H1 (cell line): ENCODE results near the gene ESYT2. TPM values are rescaled to one million over a fixed set of nuclear protein-coding genes. Genes with fewer than 3 reads are reported as not detected.

Experiments
- CTCF ChIA-PET: fragments of 300-600 bp; sonication (Branson Sonifier 250); formaldehyde crosslinking; loops from one replicate; lab custom pipeline; 2021; ENCODE audit not compliant: partially characterized antibody; lab: Charles Lee
- POLR2A ChIA-PET: fragments of 300-600 bp; sonication (Branson Sonifier 250); formaldehyde crosslinking; loops from one replicate; lab custom pipeline; 2021; ENCODE audit warnings: inconsistent platforms; ENCODE audit not compliant: partially characterized antibody; lab: Charles Lee
- DNase-seq, 2 experiments: peaks; one replicate each; pipeline versions ENCODE4 v3.0.0 to v3.0.0-alpha.2; 2010 to 2022; ENCODE audit warnings: low spot score in 2 of 2, low read depth in 1 of 2, mixed read lengths in 1 of 2
- FAIRE-seq: peaks from 2 replicates; lab custom pipeline; 2011; peaks lifted over from hg19 to GRCh38; lab: Jason Lieb, UNC
- H2AFZ ChIP-seq: 2 replicates; pipeline ENCODE4 v1.8.1; 2012; ENCODE audit warnings: low read length, inconsistent platforms
- H2AK5ac ChIP-seq: 2 replicates; pipeline ENCODE4 v1.6.1; 2013; ENCODE audit warnings: low read depth, low read length
- H2BK120ac ChIP-seq: replicated peaks from 2 replicates; pipeline ENCODE3; 2013; ENCODE audit warnings: low read depth, low read length, inconsistent platforms
- H2BK12ac ChIP-seq: 2 replicates; pipeline ENCODE4 v1.6.1; 2013; ENCODE audit warnings: low read depth, low read length
- H2BK15ac ChIP-seq: 2 replicates; pipeline ENCODE4 v1.6.1; 2013; ENCODE audit warnings: low read length
- H2BK20ac ChIP-seq: 2 replicates; pipeline ENCODE4 v1.6.1; 2013; ENCODE audit warnings: low read length
- H2BK5ac ChIP-seq: 2 replicates; pipeline ENCODE4 v1.6.1; 2013; ENCODE audit warnings: low read depth, low read length
- H3K14ac ChIP-seq: 2 replicates; pipeline ENCODE4 v1.6.1; 2013; ENCODE audit warnings: inconsistent platforms; ENCODE audit not compliant: insufficient read length
- H3K18ac ChIP-seq: 2 replicates; pipeline ENCODE4 v1.6.1; 2013; ENCODE audit warnings: low read length; ENCODE audit errors: extremely low read depth
- H3K23ac ChIP-seq: 2 replicates; pipeline ENCODE4 v1.6.1; 2013; ENCODE audit warnings: inconsistent platforms; ENCODE audit not compliant: insufficient read length
- H3K23me2 ChIP-seq: 2 replicates; pipeline ENCODE4 v1.6.1; 2013; ENCODE audit warnings: low read depth, low read length
- H3K27ac ChIP-seq: 2 replicates; pipeline ENCODE4 v1.6.1; 2011; ENCODE audit warnings: low read depth, low read length, inconsistent platforms
- H3K27me3 ChIP-seq, 4 experiments: replicated peaks in 1 of 4; 1 replicate in 1 of 4; 2 replicates in 3 of 4; pipeline versions ENCODE4 v1.6.1 to v1.8.1; 2011 to 2013; ENCODE audit warnings: low read length in 3 of 4, mild to moderate bottlenecking in 3 of 4, inconsistent platforms in 2 of 4, mixed read lengths in 2 of 4, moderate library complexity in 1 of 4; ENCODE audit not compliant: control insufficient read depth in 3 of 4, insufficient read depth in 3 of 4; ENCODE audit errors: extremely low read depth in 1 of 4
- H3K36me3 ChIP-seq, 4 experiments: 2 replicates each; pipeline versions ENCODE4 v1.6.1 to v1.8.1; 2011 to 2013; ENCODE audit warnings: mild to moderate bottlenecking in 4 of 4, low read length in 3 of 4, moderate library complexity in 2 of 4, control low read depth in 1 of 4, inconsistent platforms in 1 of 4; ENCODE audit not compliant: insufficient read depth in 4 of 4, control insufficient read depth in 2 of 4
- H3K4ac ChIP-seq: replicated peaks from 2 replicates; pipeline ENCODE3; 2013; ENCODE audit warnings: low read length, low read depth, mixed read lengths, inconsistent platforms; ENCODE audit not compliant: insufficient read length
- H3K4me1 ChIP-seq, 4 experiments: replicated peaks in 1 of 4; 1 replicate in 1 of 4; 2 replicates in 3 of 4; pipeline versions ENCODE4 v1.6.1 to v1.8.1; 2011 to 2013; ENCODE audit warnings: low read length in 3 of 4, inconsistent platforms in 2 of 4, mixed read lengths in 1 of 4; ENCODE audit not compliant: insufficient read depth in 4 of 4, control insufficient read depth in 3 of 4
- H3K4me2 ChIP-seq, 2 experiments: 2 replicates each; pipeline versions ENCODE4 v1.6.1 to v1.8.1; 2011 to 2013; ENCODE audit warnings: low read depth in 2 of 2, low read length in 2 of 2, control low read depth in 1 of 2, inconsistent platforms in 1 of 2, mild to moderate bottlenecking in 1 of 2; ENCODE audit not compliant: insufficient read depth in 1 of 2
- H3K4me3 ChIP-seq, 4 experiments: fragments of 200-600, 300-600 bp in 1 of 4; sonication (generic), shearing (Covaris generic), sonication (Bioruptor Twin) in 1 of 4; 2 replicates each; pipeline versions ENCODE4 v1.5.1 to v1.8.1; 2011 to 2016; ENCODE audit warnings: low read length in 4 of 4, low read depth in 3 of 4, control low read depth in 2 of 4, inconsistent platforms in 2 of 4, mild to moderate bottlenecking in 2 of 4, mixed read lengths in 1 of 4, moderate library complexity in 1 of 4; ENCODE audit not compliant: insufficient read depth in 2 of 4; ENCODE audit errors: extremely low read depth in 1 of 4
- H3K56ac ChIP-seq: replicated peaks from 2 replicates; pipeline ENCODE3; 2013; ENCODE audit warnings: low read depth, mild to moderate bottlenecking, mixed read lengths, low read length, inconsistent platforms; ENCODE audit not compliant: insufficient read length
- H3K79me1 ChIP-seq: 2 replicates; pipeline ENCODE4 v1.6.1; 2013; ENCODE audit warnings: low read depth, low read length, control low read depth
- H3K79me2 ChIP-seq, 2 experiments: 2 replicates each; pipeline versions ENCODE4 v1.6.1 to v1.8.1; 2012 to 2013; ENCODE audit warnings: low read length in 2 of 2, mild to moderate bottlenecking in 2 of 2, inconsistent platforms in 1 of 2; ENCODE audit not compliant: insufficient read depth in 2 of 2, control insufficient read depth in 1 of 2
- H3K9ac ChIP-seq, 4 experiments: replicated peaks in 1 of 4; 1 replicate in 1 of 4; 2 replicates in 3 of 4; pipeline versions ENCODE4 v1.6.1 to v1.8.1; 2011 to 2013; ENCODE audit warnings: low read depth in 3 of 4, low read length in 3 of 4, control low read depth in 2 of 4, mild to moderate bottlenecking in 2 of 4, moderate library complexity in 2 of 4, inconsistent platforms in 1 of 4; ENCODE audit errors: extremely low read depth in 1 of 4
- H3K9me3 ChIP-seq, 2 experiments: 2 replicates each; pipeline versions ENCODE4 v1.6.1 to v1.8.1; 2012 to 2013; ENCODE audit warnings: mild to moderate bottlenecking in 2 of 2, moderate library complexity in 2 of 2, control low read depth in 1 of 2, inconsistent platforms in 1 of 2, low read depth in 1 of 2, low read length in 1 of 2, mixed read lengths in 1 of 2; ENCODE audit not compliant: insufficient read depth in 2 of 2
- H4K20me1 ChIP-seq, 2 experiments: replicated peaks in 1 of 2; 2 replicates each; pipeline versions ENCODE3 to v1.8.1; 2011 to 2013; ENCODE audit warnings: inconsistent platforms in 2 of 2, low read length in 2 of 2, mild to moderate bottlenecking in 1 of 2; ENCODE audit not compliant: insufficient read depth in 2 of 2, control insufficient read depth in 1 of 2
- H4K5ac ChIP-seq: 2 replicates; pipeline ENCODE4 v1.6.1; 2013; ENCODE audit warnings: low read length, low read depth, mixed read lengths, inconsistent platforms; ENCODE audit not compliant: insufficient read length
- H4K8ac ChIP-seq: 2 replicates; pipeline ENCODE4 v1.8.0; 2013; ENCODE audit warnings: mild to moderate bottlenecking, moderate library complexity, low read length, inconsistent platforms; ENCODE audit not compliant: insufficient read depth; ENCODE audit errors: extremely low read depth
- H4K91ac ChIP-seq: replicated peaks from 2 replicates; pipeline ENCODE3; 2013; ENCODE audit warnings: low read length, mixed read lengths, inconsistent platforms; ENCODE audit not compliant: insufficient read length
- CBX8 ChIP-seq: fragments of 300-800, 300-1000 bp; sonication (generic); IDR thresholded peaks from 2 replicates; pipeline ENCODE4 v1.7.1; 2016; ENCODE audit warnings: low read depth, low read length, borderline replicate concordance
- CEBPB ChIP-seq: IDR thresholded peaks from 2 replicates; pipeline ENCODE4 v1.6.1; 2012; ENCODE audit warnings: low read depth, low read length
- WGBS, 2 experiments: shearing (Covaris generic) in 1 of 2; methylation state at CpG; one replicate each; pipeline versions ENCODE4 v1.1.6 to v1.1.7; 2013 to 2015; ENCODE audit warnings: low lambda C conversion rate in 2 of 2, mixed read lengths in 2 of 2, inconsistent platforms in 1 of 2, low coverage in 1 of 2, missing lambda C conversion rate in 1 of 2; ENCODE audit not compliant: insufficient replicate concordance in 2 of 2, insufficient coverage in 1 of 2, insufficient read length in 1 of 2; ENCODE audit errors: extremely low coverage in 1 of 2, missing lambda C conversion rate in 1 of 2; 5-methylcytosine and 5-hydroxymethylcytosine counted together
- polyA plus RNA-seq, 7 experiments: library from polyadenylated mRNA; depleted of rRNA in 3 of 7; stranded (reverse) in 5 of 7; unstranded in 2 of 7; fragments of >200 nt in 5 of 7; fragments of 200-250 nt in 2 of 7; gene quantifications; 1 replicate in 5 of 7; 2 replicates in 1 of 7; 4 replicates in 1 of 7; pipeline versions ENCODE4 v1.2.1 to v1.2.3, GENCODE V29; 2011 to 2013; ENCODE audit warnings: missing spikeins in 2 of 7, mixed read lengths in 2 of 7
- total RNA-seq: library from RNA; stranded (reverse); fragmentation: NEBNext Ultra II Directional; extraction: Animal tissue kit (Norgen Biotek cat#: 25700); gene quantifications from 2 replicates; pipeline ENCODE4 v1.2.1, GENCODE V29; 2021
- TF ChIP-seq, protein P1 (sequence below), 3 experiments: IDR thresholded peaks; 1 replicate in 2 of 3; 2 replicates in 1 of 3; pipeline versions ENCODE4 v1.5.1 to v1.6.1; 2011; ENCODE audit warnings: low read length in 3 of 3, mild to moderate bottlenecking in 3 of 3, inconsistent platforms in 2 of 3, low read depth in 1 of 3, moderate library complexity in 1 of 3; ENCODE audit not compliant: insufficient read depth in 1 of 3; ENCODE audit errors: control extremely low read depth in 1 of 3
- TF ChIP-seq, protein P2 (sequence below): IDR thresholded peaks from 2 replicates; pipeline ENCODE4 v1.6.1; 2012; ENCODE audit warnings: low read length, inconsistent platforms

Gene ESYT2
- total and polyA plus RNA-seq, 2 of the 8 experiments (the other 6 are each of a cell fraction or from before 2014, with no cell fraction given) = 27.0 to 37.5 TPM

DNA sequence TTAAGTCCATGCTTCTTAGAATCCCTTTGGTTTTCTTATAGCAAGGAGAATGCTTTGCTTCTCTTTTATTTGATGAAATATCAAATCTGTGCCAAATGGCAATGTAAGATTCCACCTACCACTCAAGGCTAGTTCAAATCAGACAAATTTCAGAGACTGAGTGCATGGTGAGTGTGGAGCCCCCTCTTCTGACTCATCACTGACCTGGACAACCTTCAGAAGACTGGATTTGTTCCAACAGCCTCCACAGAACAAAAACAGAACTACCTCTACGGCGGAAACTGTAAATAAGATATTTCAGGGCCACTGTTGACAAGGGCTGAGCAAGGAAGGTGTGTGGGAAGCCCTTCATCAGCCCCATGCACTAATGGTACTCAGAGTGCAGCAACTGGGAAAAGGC, 145.8 kb downstream of the ESYT2 start:
- no peaks in the 10 kb centered on the region for H4K20me1 ChIP-seq
- no peak overlapping the region for H3K18ac ChIP-seq
- FAIRE-seq (no peak), DNase-seq (no peak)
- peaks cover 22 to 91% (median 68%) of the 10 kb centered on the region in 4 experiments for H3K36me3 ChIP-seq
- no peak overlapping the region for H4K91ac ChIP-seq
- H3K4me2 ChIP-seq = no peak overlapping the region
- H3K27me3 ChIP-seq = no peaks in the 10 kb centered on the region
- no peak overlapping the region for H4K8ac ChIP-seq
- ChIA-PET CTCF (interaction anchor here (1.0 kb wide), 1 partner anchor 25 kb away, joined by 3 read pairs; no protein-coding TSS in a partner anchor), POLR2A (no interaction called here)
- no peak overlapping the region for H2BK20ac ChIP-seq
- 89% methylated on average over 2 of the region's 2 CpGs; no CpG with 5 or more reads in 1 of the 2 experiments for WGBS, 2 experiments
- no peak overlapping the region for H3K23ac ChIP-seq
- no peak overlapping the region for H4K5ac ChIP-seq
- H3K27ac ChIP-seq = no peak overlapping the region
- H3K14ac ChIP-seq = no peak overlapping the region
- no peak overlapping the region for H2AK5ac ChIP-seq
- no peak overlapping the region for H2AFZ ChIP-seq
- peaks cover 4% of the 10 kb centered on the region; the same call in 1 of the 2 replicates for H3K79me1 ChIP-seq
- H3K23me2 ChIP-seq = no peaks in the 10 kb centered on the region
- H3K79me2 ChIP-seq = no peaks in the 10 kb centered on the region
- no peak overlapping the region for H2BK15ac ChIP-seq
- no peak overlapping the region for H3K9ac ChIP-seq
- no peaks in the 10 kb centered on the region for H3K9me3 ChIP-seq
- no peak overlapping the region for H2BK12ac ChIP-seq
- no peaks in the 10 kb centered on the region for H3K4me1 ChIP-seq
- H3K56ac ChIP-seq = no peak overlapping the region
- H2BK120ac ChIP-seq = no peak overlapping the region
- H2BK5ac ChIP-seq = no peak overlapping the region
- H3K4ac ChIP-seq = no peak overlapping the region
- H3K4me3 ChIP-seq = no peak overlapping the region
- TF ChIP-seq, protein P1, sequence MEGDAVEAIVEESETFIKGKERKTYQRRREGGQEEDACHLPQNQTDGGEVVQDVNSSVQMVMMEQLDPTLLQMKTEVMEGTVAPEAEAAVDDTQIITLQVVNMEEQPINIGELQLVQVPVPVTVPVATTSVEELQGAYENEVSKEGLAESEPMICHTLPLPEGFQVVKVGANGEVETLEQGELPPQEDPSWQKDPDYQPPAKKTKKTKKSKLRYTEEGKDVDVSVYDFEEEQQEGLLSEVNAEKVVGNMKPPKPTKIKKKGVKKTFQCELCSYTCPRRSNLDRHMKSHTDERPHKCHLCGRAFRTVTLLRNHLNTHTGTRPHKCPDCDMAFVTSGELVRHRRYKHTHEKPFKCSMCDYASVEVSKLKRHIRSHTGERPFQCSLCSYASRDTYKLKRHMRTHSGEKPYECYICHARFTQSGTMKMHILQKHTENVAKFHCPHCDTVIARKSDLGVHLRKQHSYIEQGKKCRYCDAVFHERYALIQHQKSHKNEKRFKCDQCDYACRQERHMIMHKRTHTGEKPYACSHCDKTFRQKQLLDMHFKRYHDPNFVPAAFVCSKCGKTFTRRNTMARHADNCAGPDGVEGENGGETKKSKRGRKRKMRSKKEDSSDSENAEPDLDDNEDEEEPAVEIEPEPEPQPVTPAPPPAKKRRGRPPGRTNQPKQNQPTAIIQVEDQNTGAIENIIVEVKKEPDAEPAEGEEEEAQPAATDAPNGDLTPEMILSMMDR (IDR thresholded peaks at IDR 0.05; ENCODE audit: control extremely low read depth in 1 of 3, insufficient read depth in 1 of 3, low read depth in 1 of 3, low read length in 3 of 3) = no peak
- TF ChIP-seq CEBPB (no peak), CBX8 (no peak)
- TF ChIP-seq, protein P2, sequence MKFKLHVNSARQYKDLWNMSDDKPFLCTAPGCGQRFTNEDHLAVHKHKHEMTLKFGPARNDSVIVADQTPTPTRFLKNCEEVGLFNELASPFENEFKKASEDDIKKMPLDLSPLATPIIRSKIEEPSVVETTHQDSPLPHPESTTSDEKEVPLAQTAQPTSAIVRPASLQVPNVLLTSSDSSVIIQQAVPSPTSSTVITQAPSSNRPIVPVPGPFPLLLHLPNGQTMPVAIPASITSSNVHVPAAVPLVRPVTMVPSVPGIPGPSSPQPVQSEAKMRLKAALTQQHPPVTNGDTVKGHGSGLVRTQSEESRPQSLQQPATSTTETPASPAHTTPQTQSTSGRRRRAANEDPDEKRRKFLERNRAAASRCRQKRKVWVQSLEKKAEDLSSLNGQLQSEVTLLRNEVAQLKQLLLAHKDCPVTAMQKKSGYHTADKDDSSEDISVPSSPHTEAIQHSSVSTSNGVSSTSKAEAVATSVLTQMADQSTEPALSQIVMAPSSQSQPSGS = no peak
